Measurements from ENCODE around the gene RAB26.

RAB26 gene

GRCh38 chr16:2170080-2170479 lies 21.7 kb downstream of the RAB26 start:
- ChIA-PET POLR2A (interaction anchor here (3.2 kb wide), 1 partner anchor 15 kb away, joined by 18 read pairs; the partner anchor contains the start of gene TRAF7), CTCF (interaction anchor here (0.6 to 1.0 kb wide), 2 partner anchors 9 to 12 kb away, joined by 3 read pairs; no protein-coding TSS in a partner anchor)
- Histone ChIP-seq H3K4me1 (ENCODE audit: control insufficient read depth, insufficient read depth, low read length) (no peaks in the 10 kb centered on the region), H3K4me3 (ENCODE audit: low read depth, low read length) (no peak overlapping the region), H3K27ac (ENCODE audit: extremely low read depth, low read depth, low read length) (no peak overlapping the region), H3K9me3 (ENCODE audit: control insufficient read depth, insufficient read depth, low read depth, low read length) (no peaks in the 10 kb centered on the region), H3K36me3 (ENCODE audit: control insufficient read depth in 2 of 2, insufficient read depth in 1 of 2, low read length in 2 of 2) (peaks cover 0 to 63% of the 10 kb centered on the region in 2 experiments; a peak in 2 of 3 replicates)
- peak; percentile 47; the same call in 1 of the 2 replicates for TF ChIP-seq ZIC2 (tag by site-specific recombination; IDR thresholded peaks at IDR 0.05)
- no peak for TF ChIP-seq ZNF561 (tag by site-specific recombination; IDR thresholded peaks at IDR 0.05; ENCODE audit: borderline replicate concordance)

DNA sequence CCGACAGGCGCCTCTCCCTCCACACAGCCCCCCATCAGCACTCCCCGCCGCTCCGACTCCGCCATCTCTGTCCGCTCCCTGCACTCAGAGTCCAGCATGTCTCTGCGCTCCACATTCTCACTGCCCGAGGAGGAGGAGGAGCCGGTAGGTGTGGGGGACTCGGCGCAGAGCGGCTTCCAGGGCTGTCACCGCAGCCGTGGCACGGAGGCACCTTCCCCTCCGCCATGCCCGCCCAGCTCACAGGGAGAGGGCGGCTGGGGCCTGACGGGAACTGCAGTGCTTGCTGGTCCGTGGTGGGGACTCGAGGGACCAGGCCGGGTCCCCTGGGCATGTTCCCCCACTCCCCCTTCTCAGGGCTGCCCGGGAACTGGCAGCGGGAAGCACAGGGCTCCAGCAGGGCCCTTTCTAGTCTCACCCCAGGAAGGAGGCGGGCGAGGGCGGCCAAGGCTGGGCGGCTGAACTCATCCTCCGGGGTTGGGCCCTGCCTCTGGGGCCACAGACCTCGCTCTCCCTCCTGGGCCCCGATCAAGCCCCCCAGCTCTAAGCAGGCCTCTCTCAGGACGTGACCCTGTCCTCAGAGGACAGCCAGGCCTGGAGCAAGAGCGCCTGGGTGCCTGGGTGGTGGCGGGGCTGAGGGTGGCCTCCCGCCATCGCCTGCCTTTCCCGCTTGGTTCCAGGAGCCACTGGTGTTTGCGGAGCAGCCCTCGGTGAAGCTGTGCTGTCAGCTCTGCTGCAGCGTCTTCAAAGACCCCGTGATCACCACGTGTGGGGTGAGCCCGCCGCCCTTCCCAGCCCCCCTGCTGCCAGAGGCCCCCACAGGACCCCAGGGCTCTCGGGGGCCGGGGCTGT lies 22.4 kb downstream of the RAB26 start:
- H3K27ac ChIP-seq (ENCODE audit: extremely low read depth, low read depth, low read length) = no peak overlapping the region
- peaks cover 0 to 65% of the 10 kb centered on the region in 2 experiments; a peak in 2 of 3 replicates for H3K36me3 ChIP-seq (ENCODE audit: control insufficient read depth in 2 of 2, insufficient read depth in 1 of 2, low read length in 2 of 2)
- CTCF ChIA-PET = interaction anchor here (1.0 kb wide), 1 partner anchor 12 kb away, joined by 3 read pairs; no protein-coding TSS in a partner anchor
- no peaks in the 10 kb centered on the region for H3K4me1 ChIP-seq (ENCODE audit: control insufficient read depth, insufficient read depth, low read length)
- H3K9me3 ChIP-seq (ENCODE audit: control insufficient read depth, insufficient read depth, low read depth, low read length) = no peaks in the 10 kb centered on the region
- H3K4me3 ChIP-seq (ENCODE audit: low read depth, low read length) = no peak overlapping the region
- TF ChIP-seq ZNF555 (tag by site-specific recombination; conservative IDR thresholded peaks at IDR 0.05) = no peak
- no peak for TF ChIP-seq ZNF335 (tag by site-specific recombination; conservative IDR thresholded peaks at IDR 0.05)
- TF ChIP-seq ZXDB (tag by site-specific recombination; IDR thresholded peaks at IDR 0.05) = no peak
- no peak for TF ChIP-seq KLF10 (tag by site-specific recombination; IDR thresholded peaks at IDR 0.05)
- TF ChIP-seq KLF17 (tag by site-specific recombination; IDR thresholded peaks at IDR 0.05) = no peak
- TF ChIP-seq ZNF514 (tag by site-specific recombination; IDR thresholded peaks at IDR 0.05) = no peak
- TF ChIP-seq ZBTB8A (tag by site-specific recombination; IDR thresholded peaks at IDR 0.05) = no peak
- TF ChIP-seq, protein P1, sequence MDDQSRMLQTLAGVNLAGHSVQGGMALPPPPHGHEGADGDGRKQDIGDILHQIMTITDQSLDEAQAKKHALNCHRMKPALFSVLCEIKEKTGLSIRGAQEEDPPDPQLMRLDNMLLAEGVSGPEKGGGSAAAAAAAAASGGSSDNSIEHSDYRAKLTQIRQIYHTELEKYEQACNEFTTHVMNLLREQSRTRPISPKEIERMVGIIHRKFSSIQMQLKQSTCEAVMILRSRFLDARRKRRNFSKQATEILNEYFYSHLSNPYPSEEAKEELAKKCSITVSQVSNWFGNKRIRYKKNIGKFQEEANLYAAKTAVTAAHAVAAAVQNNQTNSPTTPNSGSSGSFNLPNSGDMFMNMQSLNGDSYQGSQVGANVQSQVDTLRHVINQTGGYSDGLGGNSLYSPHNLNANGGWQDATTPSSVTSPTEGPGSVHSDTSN (CRISPR knock-in tag; IDR thresholded peaks at IDR 0.05) = no peak
- TF ChIP-seq ZNF133 (tag by site-specific recombination; IDR thresholded peaks at IDR 0.05) = no peak
- no peak for TF ChIP-seq ZNF366 (tag by site-specific recombination; conservative IDR thresholded peaks at IDR 0.05)
- TF ChIP-seq PRDM1 (tag by site-specific recombination; IDR thresholded peaks at IDR 0.05) = no peak
- POLR2A ChIA-PET = interaction anchor here (3.2 kb wide), 1 partner anchor 16 kb away, joined by 18 read pairs; the partner anchor contains the start of gene TRAF7

DNA sequence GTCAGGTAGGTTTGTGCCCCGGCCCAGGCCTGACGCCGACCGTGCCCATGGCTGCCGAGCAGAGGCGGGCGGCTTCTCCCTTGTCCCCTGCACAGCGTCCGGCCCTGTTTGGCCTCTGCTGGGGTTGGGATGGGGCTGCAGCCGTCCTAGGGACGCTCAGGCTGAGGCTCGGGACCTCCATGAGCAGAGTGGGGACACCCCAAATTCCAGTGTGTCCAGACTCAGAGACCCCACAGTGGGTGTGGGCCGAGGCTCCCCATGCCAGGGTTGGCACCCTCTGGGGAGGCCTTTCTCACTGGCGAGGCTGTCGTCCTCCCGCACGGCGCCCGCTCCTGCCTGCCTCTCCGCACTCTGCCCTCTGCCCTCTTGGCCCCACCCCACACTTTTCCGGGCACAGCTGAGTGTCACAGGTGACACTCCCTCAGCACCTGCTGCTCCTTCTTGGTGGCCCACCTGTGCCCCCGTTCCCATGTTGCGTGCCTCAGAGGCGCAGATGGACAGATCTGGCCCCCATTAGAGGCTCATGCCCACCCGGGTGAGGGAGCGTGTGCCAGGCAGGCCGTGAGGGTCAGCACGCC lies 23.3 kb downstream of the RAB26 start:
- no peaks in the 10 kb centered on the region for H3K9me3 ChIP-seq (ENCODE audit: control insufficient read depth, insufficient read depth, low read depth, low read length)
- TF ChIP-seq SCRT1 (tag by site-specific recombination; IDR thresholded peaks at IDR 0.05; ENCODE audit: borderline replicate concordance) (peak; percentile 40; the same call in 1 of the 2 replicates), GLIS2 (tag by site-specific recombination; IDR thresholded peaks at IDR 0.05) (no peak), HIC1 (tag by site-specific recombination; IDR thresholded peaks at IDR 0.05) (peak; percentile 30; the same call in 1 of the 2 replicates)
- H3K27ac ChIP-seq (ENCODE audit: extremely low read depth, low read depth, low read length) = no peak overlapping the region
- ChIA-PET CTCF (no interaction called here), POLR2A (interaction anchor here (3.2 kb wide), 1 partner anchor 17 kb away, joined by 18 read pairs; the partner anchor contains the start of gene TRAF7)
- no peaks in the 10 kb centered on the region for H3K4me1 ChIP-seq (ENCODE audit: control insufficient read depth, insufficient read depth, low read length)
- H3K4me3 ChIP-seq (ENCODE audit: low read depth, low read length) = no peak overlapping the region
- H3K36me3 ChIP-seq (ENCODE audit: control insufficient read depth in 2 of 2, insufficient read depth in 1 of 2, low read length in 2 of 2) = peaks cover 0 to 64% of the 10 kb centered on the region in 2 experiments; a peak in 2 of 3 replicates

Measured in HEK293 (cell line).